Measurements from ENCODE around the gene GULP1. TPM values are rescaled to one million over a fixed set of nuclear protein-coding genes. Genes with fewer than 3 reads are reported as not detected.
A peak's percentile ranks its signal among the peaks of the same experiment; 100 is the strongest.

The GULP1 gene
- total RNA-seq, 1 donor = 21.7 TPM

- Histone ChIP-seq H3K36me3 (ENCODE audit: insufficient read depth, low read length) (no peaks in the 10 kb centered on the region), H3K4me2 (ENCODE audit: insufficient read depth, low read length) (no peak overlapping the region), H2AFZ (ENCODE audit: low read length) (no peak overlapping the region), H3K27ac (ENCODE audit: low read depth, low read length) (no peak overlapping the region), H3K4me3 (ENCODE audit: insufficient read depth, low read length) (no peak overlapping the region), H3K4me1 (ENCODE audit: insufficient read depth, low read length) (peaks cover 5% of the 10 kb centered on the region), H3K9me3 (ENCODE audit: low read depth, low read length) (no peaks in the 10 kb centered on the region), H4K20me1 (ENCODE audit: insufficient read depth, low read length) (no peaks in the 10 kb centered on the region), H3K27me3 (ENCODE audit: insufficient read depth, low read length) (no peaks in the 10 kb centered on the region), H3K79me2 (ENCODE audit: insufficient read depth, low read length) (no peaks in the 10 kb centered on the region)
- no peak for DNase-seq (ENCODE audit: insufficient read length, low spot score, missing footprints)
- TF ChIP-seq CTCF (IDR thresholded peaks at IDR 0.05; ENCODE audit: extremely low read depth, low read depth, low read length) = no peak
These were observed 280.9 kb downstream of the GULP1 start for GRCh38 chr2:188572592-188572991.

GRCh38 chr2:188573453-188573852, 281.8 kb downstream of the GULP1 start:
- Histone ChIP-seq H3K4me1 (ENCODE audit: insufficient read depth, low read length) (peaks cover 5% of the 10 kb centered on the region), H3K79me2 (ENCODE audit: insufficient read depth, low read length) (no peaks in the 10 kb centered on the region), H3K9me3 (ENCODE audit: low read depth, low read length) (no peaks in the 10 kb centered on the region), H3K4me3 (ENCODE audit: insufficient read depth, low read length) (no peak overlapping the region), H3K27ac (ENCODE audit: low read depth, low read length) (no peak overlapping the region), H3K36me3 (ENCODE audit: insufficient read depth, low read length) (no peaks in the 10 kb centered on the region), H2AFZ (ENCODE audit: low read length) (no peak overlapping the region), H3K27me3 (ENCODE audit: insufficient read depth, low read length) (no peaks in the 10 kb centered on the region), H3K4me2 (ENCODE audit: insufficient read depth, low read length) (no peak overlapping the region), H4K20me1 (ENCODE audit: insufficient read depth, low read length) (no peaks in the 10 kb centered on the region)
- peak; percentile 21 for DNase-seq (ENCODE audit: insufficient read length, low spot score, missing footprints)
- TF ChIP-seq CTCF (IDR thresholded peaks at IDR 0.05; ENCODE audit: extremely low read depth, low read depth, low read length) = no peak

- H3K79me2 ChIP-seq (ENCODE audit: insufficient read depth, low read length) = no peaks in the 10 kb centered on the region
- H4K20me1 ChIP-seq (ENCODE audit: insufficient read depth, low read length) = no peaks in the 10 kb centered on the region
- H3K36me3 ChIP-seq (ENCODE audit: insufficient read depth, low read length) = no peaks in the 10 kb centered on the region
- no peak for DNase-seq (ENCODE audit: insufficient read length, low spot score, missing footprints)
- no peaks in the 10 kb centered on the region for H3K4me1 ChIP-seq (ENCODE audit: insufficient read depth, low read length)
- no peak for TF ChIP-seq CTCF (IDR thresholded peaks at IDR 0.05; ENCODE audit: extremely low read depth, low read depth, low read length)
- H3K27me3 ChIP-seq (ENCODE audit: insufficient read depth, low read length) = no peaks in the 10 kb centered on the region
- no peak overlapping the region for H3K4me2 ChIP-seq (ENCODE audit: insufficient read depth, low read length)
- H3K4me3 ChIP-seq (ENCODE audit: insufficient read depth, low read length) = no peak overlapping the region
- H3K9me3 ChIP-seq (ENCODE audit: low read depth, low read length) = no peaks in the 10 kb centered on the region
- H2AFZ ChIP-seq (ENCODE audit: low read length) = no peak overlapping the region
- H3K27ac ChIP-seq (ENCODE audit: low read depth, low read length) = no peak overlapping the region
These were observed 284.3 kb downstream of the GULP1 start for GRCh38 chr2:188576006-188576405.

- TF ChIP-seq CTCF (IDR thresholded peaks at IDR 0.05; ENCODE audit: extremely low read depth, low read depth, low read length) = no peak
- Histone ChIP-seq H3K27ac (ENCODE audit: low read depth, low read length) (no peak overlapping the region), H3K36me3 (ENCODE audit: insufficient read depth, low read length) (no peaks in the 10 kb centered on the region), H3K4me3 (ENCODE audit: insufficient read depth, low read length) (peak overlapping the region; percentile 27), H2AFZ (ENCODE audit: low read length) (peak overlapping the region; percentile 63), H4K20me1 (ENCODE audit: insufficient read depth, low read length) (no peaks in the 10 kb centered on the region), H3K4me2 (ENCODE audit: insufficient read depth, low read length) (peak overlapping the region; percentile 60), H3K4me1 (ENCODE audit: insufficient read depth, low read length) (no peaks in the 10 kb centered on the region), H3K27me3 (ENCODE audit: insufficient read depth, low read length) (no peaks in the 10 kb centered on the region), H3K79me2 (ENCODE audit: insufficient read depth, low read length) (no peaks in the 10 kb centered on the region), H3K9me3 (ENCODE audit: low read depth, low read length) (no peaks in the 10 kb centered on the region)
- peak; percentile 49 for DNase-seq (ENCODE audit: insufficient read length, low spot score, missing footprints)
These were observed 285.0 kb downstream of the GULP1 start for GRCh38 chr2:188576651-188577050.
